Dedifferentiated amniotic fluid mesenchymal stem cell (primary cell): ENCODE data around the gene CACNA2D3.
A peak's percentile ranks its signal among the peaks of the same experiment; 100 is the strongest.

Experiments
- DNase-seq: peaks from one replicate; pipeline ENCODE4 v3.0.0-alpha.2; 2016; ENCODE audit errors: extremely low spot score

Gene CACNA2D3

GRCh38 chr3:54999811-55000210 is 877.5 kb downstream of the CACNA2D3 start:
- no peak for DNase-seq

- peak; percentile 70 for DNase-seq
Observed at GRCh38 chr3:55000546-55000945, 878.2 kb downstream of the CACNA2D3 start.

- no peak for DNase-seq
Observed at GRCh38 chr3:55000953-55001352, 878.6 kb downstream of the CACNA2D3 start.

GRCh38 chr3:55002416-55002930 is 880.1 kb downstream of the CACNA2D3 start:
- DNase-seq = no peak

GRCh38 chr3:55006244-55006676 is 883.9 kb downstream of the CACNA2D3 start:
- no peak for DNase-seq

GRCh38 chr3:55007971-55008370 is 885.6 kb downstream of the CACNA2D3 start:
- no peak for DNase-seq

GRCh38 chr3:55009372-55009771 is 887.0 kb downstream of the CACNA2D3 start:
- no peak for DNase-seq

GRCh38 chr3:55012091-55012490 is 889.7 kb downstream of the CACNA2D3 start:
- no peak for DNase-seq

- DNase-seq = no peak
Observed at GRCh38 chr3:55013145-55013925, 891.0 kb downstream of the CACNA2D3 start.

- DNase-seq = no peak
Observed at GRCh38 chr3:55014081-55014480, 891.7 kb downstream of the CACNA2D3 start.

GRCh38 chr3:55014906-55015305 is 892.6 kb downstream of the CACNA2D3 start:
- no peak for DNase-seq

GRCh38 chr3:55017876-55018275 is 895.5 kb downstream of the CACNA2D3 start:
- no peak for DNase-seq

GRCh38 chr3:55030938-55031337 is 908.6 kb downstream of the CACNA2D3 start:
- no peak for DNase-seq

- DNase-seq = no peak
Observed at GRCh38 chr3:55036883-55037577, 914.7 kb downstream of the CACNA2D3 start.

- no peak for DNase-seq
Observed at GRCh38 chr3:55042591-55042990, 920.2 kb downstream of the CACNA2D3 start.

GRCh38 chr3:55044486-55044885 is 922.1 kb downstream of the CACNA2D3 start:
- DNase-seq = no peak

- no peak for DNase-seq
Observed at GRCh38 chr3:55059027-55059629, 936.8 kb downstream of the CACNA2D3 start.

GRCh38 chr3:55060896-55061719 is 938.8 kb downstream of the CACNA2D3 start:
- DNase-seq = no peak

- no peak for DNase-seq
Observed at GRCh38 chr3:55061720-55062034, 939.3 kb downstream of the CACNA2D3 start.

GRCh38 chr3:55064164-55064563 is 941.8 kb downstream of the CACNA2D3 start:
- no peak for DNase-seq

- no peak for DNase-seq
Observed at GRCh38 chr3:55065331-55065730, 943.0 kb downstream of the CACNA2D3 start.

GRCh38 chr3:55066551-55067047 is 944.2 kb downstream of the CACNA2D3 start:
- DNase-seq = no peak
